ENCODE data around the gene B4GALT6. TPM values are rescaled to one million over a fixed set of nuclear protein-coding genes. Genes with fewer than 3 reads are reported as not detected.

The B4GALT6 gene
- total and polyA plus RNA-seq, 2 of the 8 experiments (the other 6 are each of a cell fraction or from before 2014, with no cell fraction given), result 6.3 to 41.5 TPM

GRCh38 chr18:31649449-31649848 is 34.9 kb downstream of the B4GALT6 start:
- Histone ChIP-seq H3K18ac (ENCODE audit: extremely low read depth, low read length) (no peak overlapping the region), H4K5ac (ENCODE audit: insufficient read length, low read depth, low read length) (no peak overlapping the region), H2BK120ac (replicated peaks; ENCODE audit: low read depth, low read length) (no peak overlapping the region), H2AFZ (ENCODE audit: low read length) (no peak overlapping the region), H3K56ac (replicated peaks; ENCODE audit: insufficient read length, low read depth, low read length) (no peak overlapping the region), H3K23ac (ENCODE audit: insufficient read length) (no peak overlapping the region), H4K91ac (replicated peaks; ENCODE audit: insufficient read length, low read length) (no peak overlapping the region), H4K8ac (ENCODE audit: extremely low read depth, insufficient read depth, low read length) (no peak overlapping the region), H3K4me1 (replicated peaks in 1 of 4; ENCODE audit: control insufficient read depth in 3 of 4, insufficient read depth in 4 of 4, low read length in 3 of 4) (peaks cover 0 to 15% (median 3%) of the 10 kb centered on the region in 4 experiments; a peak in 4 of 7 replicates), H3K79me1 (ENCODE audit: low read depth, low read length) (peaks cover 4% of the 10 kb centered on the region), H2BK20ac (ENCODE audit: low read length) (no peak overlapping the region), H3K27ac (ENCODE audit: low read depth, low read length) (no peak overlapping the region), H2AK5ac (ENCODE audit: low read depth, low read length) (no peak overlapping the region), H2BK15ac (ENCODE audit: low read length) (no peak overlapping the region), H3K4ac (replicated peaks; ENCODE audit: insufficient read length, low read depth, low read length) (no peak overlapping the region), H3K27me3 (replicated peaks in 1 of 4; ENCODE audit: control insufficient read depth in 3 of 4, extremely low read depth in 1 of 4, insufficient read depth in 3 of 4, low read length in 3 of 4) (no peaks in the 10 kb centered on the region), H3K9me3 (ENCODE audit: insufficient read depth in 2 of 2, low read depth in 1 of 2, low read length in 1 of 2) (no peaks in the 10 kb centered on the region), H2BK12ac (ENCODE audit: low read depth, low read length) (no peak overlapping the region), H3K9ac (replicated peaks in 1 of 4; ENCODE audit: extremely low read depth in 1 of 4, low read depth in 3 of 4, low read length in 3 of 4) (no peak overlapping the region), H2BK5ac (ENCODE audit: low read depth, low read length) (no peak overlapping the region), H3K4me3 (ENCODE audit: extremely low read depth in 1 of 4, insufficient read depth in 2 of 4, low read depth in 3 of 4, low read length in 4 of 4) (no peak overlapping the region), H3K79me2 (ENCODE audit: control insufficient read depth in 1 of 2, insufficient read depth in 2 of 2, low read length in 2 of 2) (0 out of 4 replicates have a peak, but pooled peaks cover 0 to 6% of the 10 kb centered on the region in 2 experiments), H4K20me1 (replicated peaks in 1 of 2; ENCODE audit: control insufficient read depth in 1 of 2, insufficient read depth in 2 of 2, low read length in 2 of 2) (peaks cover 0 to 2% of the 10 kb centered on the region in 2 experiments), H3K36me3 (ENCODE audit: control insufficient read depth in 2 of 4, insufficient read depth in 4 of 4, low read length in 3 of 4) (no peaks in the 10 kb centered on the region), H3K14ac (ENCODE audit: insufficient read length) (no peak overlapping the region), H3K4me2 (ENCODE audit: insufficient read depth in 1 of 2, low read depth in 2 of 2, low read length in 2 of 2) (no peak overlapping the region), H3K23me2 (ENCODE audit: low read depth, low read length) (no peaks in the 10 kb centered on the region)
- FAIRE-seq (no peak), DNase-seq (ENCODE audit: low read depth in 1 of 2, low spot score in 2 of 2) (no peak)
- CTCF ChIA-PET (ENCODE audit: partially characterized antibody), result interaction anchor here (1.0 to 2.9 kb wide), 6 partner anchors 12 to 73 kb away, joined by 3 to 16 read pairs (median 5); no protein-coding TSS in a partner anchor
- no peak for TF ChIP-seq NANOG (IDR thresholded peaks at IDR 0.05; ENCODE audit: insufficient read depth, low read depth, low read length, poor library complexity, severe bottlenecking)
- no peak for TF ChIP-seq ATF2 (IDR thresholded peaks at IDR 0.05; ENCODE audit: low read length)
- TF ChIP-seq PHF8 (conservative IDR thresholded peaks at IDR 0.05; ENCODE audit: low read depth, low read length), result no peak
- TF ChIP-seq EP300 (IDR thresholded peaks at IDR 0.05; ENCODE audit: borderline replicate concordance in 1 of 2, low read depth in 2 of 2, low read length in 2 of 2), result no peak
- 72% methylated on average over 2 of the region's 2 CpGs; no CpG with 5 or more reads in 1 of the 2 experiments for WGBS, 2 experiments (ENCODE audit: extremely low coverage in 1 of 2, insufficient coverage in 1 of 2, insufficient read length in 1 of 2, insufficient replicate concordance in 2 of 2, low coverage in 1 of 2, low lambda C conversion rate in 2 of 2, missing lambda C conversion rate in 1 of 2)
- POLR2A ChIA-PET (ENCODE audit: partially characterized antibody), result interaction anchor here (1.2 kb wide), 1 partner anchor 9 kb away, joined by 3 read pairs; no protein-coding TSS in a partner anchor

Data from H1 (cell line).